ENCODE results near the gene TNFRSF4. TPM values are rescaled to one million over a fixed set of nuclear protein-coding genes. Genes with fewer than 3 reads are reported as not detected.
"Not testable (repeated sequence)": the region's sequence is repeated elsewhere in the genome, so short reads cannot be mapped to it uniquely, and the experiment has no call there.

TNFRSF4 gene
- total RNA-seq, 2 experiments from 2014 or later: 44.1 to 52.8 TPM

DNA sequence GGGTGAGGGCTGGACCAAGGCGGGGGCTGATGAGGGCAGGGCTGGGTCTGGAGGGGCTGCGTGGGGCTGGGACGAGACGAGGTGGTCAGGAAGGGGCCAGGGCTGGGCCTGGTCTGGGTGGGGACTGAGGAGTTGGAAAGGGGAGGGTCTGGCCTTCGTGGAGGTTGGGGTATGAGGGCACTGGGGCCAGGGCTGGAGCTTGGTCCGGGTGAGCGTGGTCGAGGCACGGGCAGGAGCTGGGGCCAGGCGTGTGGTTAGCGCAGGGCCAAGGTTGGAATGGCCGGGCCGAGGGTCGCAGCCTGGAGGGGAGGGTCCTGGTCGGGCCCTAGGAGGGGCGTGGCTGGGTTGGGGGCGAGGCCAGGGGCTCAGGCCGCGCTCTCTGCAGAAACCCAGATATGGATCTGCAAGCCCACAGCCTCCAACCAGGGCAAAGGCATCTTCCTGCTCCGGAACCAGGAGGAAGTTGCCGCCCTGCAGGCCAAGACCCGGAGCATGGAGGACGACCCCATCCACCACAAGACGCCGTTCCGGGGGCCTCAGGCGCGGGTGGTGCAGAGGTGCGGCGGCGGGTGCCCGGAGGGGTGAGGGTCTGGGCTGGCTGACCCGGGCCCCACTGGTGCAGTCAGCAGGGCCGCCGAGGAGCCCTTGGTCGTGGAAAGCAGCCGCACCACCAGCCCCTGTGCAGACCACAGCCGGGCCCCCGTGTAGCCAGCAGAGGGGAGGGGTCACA, 31.3 kb downstream of the TNFRSF4 start:
- Mint-ChIP-seq H3K4me3 (no peak overlapping the region), H3K27ac (no peak overlapping the region), H3K4me1 (peaks cover 5% of the 10 kb centered on the region), H3K36me3 (ENCODE audit: low read depth) (no peaks in the 10 kb centered on the region), H3K9me3 (no peaks in the 10 kb centered on the region), H3K27me3 (peaks cover 5% of the 10 kb centered on the region)
- no peak for DNase-seq
- ChIA-PET POLR2A (no interaction called here), CTCF (interaction anchor here (1.1 kb wide), 1 partner anchor 28 kb away, joined by 3 read pairs; no protein-coding TSS in a partner anchor)

GRCh38 chr1:1181938-1182410, 32.0 kb downstream of the TNFRSF4 start:
- ChIA-PET POLR2A (no interaction called here), CTCF (interaction anchor here (1.1 kb wide), 1 partner anchor 9 kb away, joined by 4 read pairs; no protein-coding TSS in a partner anchor)
- peaks cover 6% of the 10 kb centered on the region for H3K27me3 Mint-ChIP-seq
- H3K9me3 Mint-ChIP-seq: no peaks in the 10 kb centered on the region
- no peak overlapping the region for H3K4me3 Mint-ChIP-seq
- DNase-seq: no peak
- peaks cover 5% of the 10 kb centered on the region for H3K4me1 Mint-ChIP-seq
- H3K27ac Mint-ChIP-seq: no peak overlapping the region
- no peaks in the 10 kb centered on the region for H3K36me3 Mint-ChIP-seq (ENCODE audit: low read depth)

- peak overlapping the region; percentile 69 for H3K27ac Mint-ChIP-seq
- no peaks in the 10 kb centered on the region for H3K36me3 Mint-ChIP-seq (ENCODE audit: low read depth)
- DNase-seq: no peak
- H3K4me3 Mint-ChIP-seq: no peak overlapping the region
- H3K27me3 Mint-ChIP-seq: peaks cover 10% of the 10 kb centered on the region
- POLR2A ChIA-PET: no interaction called here
- no peaks in the 10 kb centered on the region for H3K9me3 Mint-ChIP-seq
- H3K4me1 Mint-ChIP-seq: peaks cover 6% of the 10 kb centered on the region
- CTCF ChIA-PET: interaction anchor here (1.1 kb wide), 1 partner anchor 10 kb away, joined by 4 read pairs; no protein-coding TSS in a partner anchor
Measured at GRCh38 chr1:1181129-1181937, 32.6 kb downstream of the TNFRSF4 start.

DNA sequence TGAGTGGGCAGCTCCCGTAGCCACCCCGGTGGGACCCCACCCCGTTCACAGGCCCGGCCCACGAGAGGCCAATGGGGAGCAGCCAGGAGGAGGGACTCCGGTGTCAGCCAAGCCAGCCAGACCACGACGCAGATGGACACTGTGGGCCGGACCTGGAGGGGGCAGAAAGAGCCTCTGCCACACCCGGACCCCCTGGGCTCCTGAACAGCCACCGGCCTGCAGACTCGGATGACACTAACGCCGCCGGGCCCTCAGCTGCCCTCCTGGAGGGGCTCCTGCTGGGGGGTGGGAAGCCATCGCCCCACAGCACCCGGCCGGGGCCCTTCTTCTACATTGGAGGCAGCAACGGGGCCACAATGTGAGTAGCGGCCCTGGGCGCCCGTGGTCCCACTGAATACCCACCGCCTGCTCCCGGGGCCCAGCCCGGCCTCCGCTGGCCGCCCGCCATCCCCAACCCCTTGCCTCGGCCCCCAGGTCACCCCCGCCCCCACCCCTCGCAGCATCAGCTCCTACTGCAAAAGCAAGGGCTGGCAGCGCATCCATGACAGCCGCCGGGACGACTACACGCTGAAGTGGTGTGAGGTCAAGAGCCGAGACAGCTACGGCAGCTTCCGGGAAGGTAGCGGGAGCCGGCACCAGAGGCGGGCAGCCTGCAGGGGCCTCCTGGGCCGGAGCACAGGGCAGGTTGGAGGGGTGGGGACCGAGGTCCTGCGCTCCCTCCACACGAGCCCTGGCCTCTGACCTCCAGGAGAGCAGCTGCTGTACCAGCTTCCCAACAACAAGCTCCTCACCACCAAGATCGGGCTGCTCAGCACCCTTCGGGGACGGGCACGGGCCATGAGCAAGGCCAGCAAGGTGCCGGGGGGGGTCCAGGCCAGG, 33.7 kb downstream of the TNFRSF4 start:
- H3K27me3 Mint-ChIP-seq: peaks cover 10% of the 10 kb centered on the region
- no peaks in the 10 kb centered on the region for H3K36me3 Mint-ChIP-seq (ENCODE audit: low read depth)
- POLR2A ChIA-PET: no interaction called here
- H3K27ac Mint-ChIP-seq: no peak overlapping the region
- H3K4me3 Mint-ChIP-seq: no peak overlapping the region
- no peaks in the 10 kb centered on the region for H3K9me3 Mint-ChIP-seq
- no peak for DNase-seq
- H3K4me1 Mint-ChIP-seq: peaks cover 15% of the 10 kb centered on the region
- CTCF ChIA-PET: interaction anchor here (1.1 kb wide), 1 partner anchor 9 kb away, joined by 3 read pairs; no protein-coding TSS in a partner anchor

- Mint-ChIP-seq H3K27ac (no peak overlapping the region), H3K9me3 (no peaks in the 10 kb centered on the region), H3K4me1 (peaks cover 19% of the 10 kb centered on the region), H3K27me3 (peaks cover 10% of the 10 kb centered on the region), H3K36me3 (ENCODE audit: low read depth) (no peaks in the 10 kb centered on the region), H3K4me3 (no peak overlapping the region)
- ChIA-PET CTCF (interaction anchor here (1.1 kb wide), 1 partner anchor 8 kb away, joined by 3 read pairs; no protein-coding TSS in a partner anchor), POLR2A (no interaction called here)
- DNase-seq: no peak
Measured at GRCh38 chr1:1179346-1179982, 34.5 kb downstream of the TNFRSF4 start.

DNA sequence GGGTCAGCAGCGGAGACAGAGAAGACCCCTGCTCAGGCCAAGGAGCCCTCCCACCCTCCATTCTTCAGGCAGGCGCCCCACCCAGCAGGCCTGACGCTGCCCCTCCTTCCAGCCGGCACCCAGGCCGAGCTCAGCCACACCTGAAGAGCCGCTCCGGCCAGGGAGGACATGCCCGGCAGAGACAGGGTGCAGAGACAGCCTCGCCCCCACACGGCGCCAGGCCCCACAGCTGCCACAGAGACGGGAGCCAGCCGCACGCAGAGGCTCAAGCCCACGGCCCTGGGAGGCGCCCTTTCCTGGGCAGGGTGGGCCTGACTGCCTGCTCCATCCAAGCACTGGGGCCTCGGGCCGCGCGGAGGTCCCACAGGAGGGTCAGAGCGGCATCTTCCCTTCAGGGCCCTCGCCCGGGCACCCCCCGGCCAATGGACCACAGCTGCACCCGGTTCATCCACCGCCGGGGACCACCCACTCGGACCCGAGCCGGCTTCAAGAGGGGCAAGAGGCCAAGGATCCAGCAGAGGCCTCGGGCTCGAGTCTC, 35.1 kb downstream of the TNFRSF4 start:
- H3K4me3 Mint-ChIP-seq: no peak overlapping the region
- H3K27me3 Mint-ChIP-seq: peaks cover 10% of the 10 kb centered on the region
- CTCF ChIA-PET: no interaction called here
- H3K9me3 Mint-ChIP-seq: no peaks in the 10 kb centered on the region
- DNase-seq: no peak
- POLR2A ChIA-PET: no interaction called here
- H3K27ac Mint-ChIP-seq: no peak overlapping the region
- peaks cover 23% of the 10 kb centered on the region for H3K4me1 Mint-ChIP-seq
- H3K36me3 Mint-ChIP-seq (ENCODE audit: low read depth): no peaks in the 10 kb centered on the region

GRCh38 chr1:1177452-1178206, 36.3 kb downstream of the TNFRSF4 start:
- CTCF ChIA-PET: interaction anchor here (0.8 kb wide), 1 partner anchor 47 kb away, joined by 3 read pairs; no protein-coding TSS in a partner anchor
- no peaks in the 10 kb centered on the region for H3K9me3 Mint-ChIP-seq
- no peak overlapping the region for H3K4me3 Mint-ChIP-seq

DNA sequence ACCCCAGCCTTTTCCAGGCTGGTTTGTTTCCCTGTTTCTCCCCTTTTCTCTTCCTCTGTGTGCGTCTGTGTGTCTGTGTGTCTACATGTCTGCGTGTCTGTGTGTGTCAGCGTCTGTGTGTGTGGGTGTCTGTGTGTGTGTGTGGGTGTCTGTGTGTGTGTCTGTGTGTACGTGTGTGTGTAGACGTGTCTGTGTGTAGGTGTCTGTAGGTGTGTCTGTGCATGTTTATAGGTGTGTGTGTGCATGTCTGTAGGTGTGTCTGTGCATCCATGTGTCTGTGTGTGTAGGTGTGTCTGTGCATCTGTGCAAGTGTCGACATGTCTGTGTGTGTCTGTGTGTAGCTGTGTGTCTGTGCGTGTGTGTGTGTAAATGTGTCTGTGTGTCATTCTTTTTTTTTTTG, 37.0 kb downstream of the TNFRSF4 start:
- H3K4me3 Mint-ChIP-seq: no peak overlapping the region
- no peak overlapping the region for H3K27ac Mint-ChIP-seq
- H3K36me3 Mint-ChIP-seq (ENCODE audit: low read depth): no peaks in the 10 kb centered on the region
- ChIA-PET POLR2A (no interaction called here), CTCF (interaction anchor here (0.6 to 0.8 kb wide), 2 partner anchors 47 to 454 kb away, joined by 3 read pairs; no protein-coding TSS in a partner anchor)
- H3K27me3 Mint-ChIP-seq: peaks cover 15% of the 10 kb centered on the region
- no peak for DNase-seq
- peaks cover 31% of the 10 kb centered on the region for H3K4me1 Mint-ChIP-seq
- no peaks in the 10 kb centered on the region for H3K9me3 Mint-ChIP-seq

More at GRCh38 chr1:1177452-1178206, 36.3 kb downstream of the TNFRSF4 start:
- peaks cover 28% of the 10 kb centered on the region for H3K4me1 Mint-ChIP-seq
- no peak for DNase-seq
- H3K27me3 Mint-ChIP-seq: peaks cover 10% of the 10 kb centered on the region
- POLR2A ChIA-PET: no interaction called here
- H3K36me3 Mint-ChIP-seq (ENCODE audit: low read depth): no peaks in the 10 kb centered on the region
- no peak overlapping the region for H3K27ac Mint-ChIP-seq

- DNase-seq; POLR2A ChIA-PET; H3K36me3 Mint-ChIP-seq (ENCODE audit: low read depth); CTCF ChIA-PET; H3K4me3 Mint-ChIP-seq; H3K9me3 Mint-ChIP-seq; H3K27ac Mint-ChIP-seq: not testable (repeated sequence)
- peaks cover 32% of the 10 kb centered on the region for H3K4me1 Mint-ChIP-seq
- peaks cover 13% of the 10 kb centered on the region for H3K27me3 Mint-ChIP-seq
Measured at GRCh38 chr1:1176063-1176761, 37.7 kb downstream of the TNFRSF4 start.

DNA sequence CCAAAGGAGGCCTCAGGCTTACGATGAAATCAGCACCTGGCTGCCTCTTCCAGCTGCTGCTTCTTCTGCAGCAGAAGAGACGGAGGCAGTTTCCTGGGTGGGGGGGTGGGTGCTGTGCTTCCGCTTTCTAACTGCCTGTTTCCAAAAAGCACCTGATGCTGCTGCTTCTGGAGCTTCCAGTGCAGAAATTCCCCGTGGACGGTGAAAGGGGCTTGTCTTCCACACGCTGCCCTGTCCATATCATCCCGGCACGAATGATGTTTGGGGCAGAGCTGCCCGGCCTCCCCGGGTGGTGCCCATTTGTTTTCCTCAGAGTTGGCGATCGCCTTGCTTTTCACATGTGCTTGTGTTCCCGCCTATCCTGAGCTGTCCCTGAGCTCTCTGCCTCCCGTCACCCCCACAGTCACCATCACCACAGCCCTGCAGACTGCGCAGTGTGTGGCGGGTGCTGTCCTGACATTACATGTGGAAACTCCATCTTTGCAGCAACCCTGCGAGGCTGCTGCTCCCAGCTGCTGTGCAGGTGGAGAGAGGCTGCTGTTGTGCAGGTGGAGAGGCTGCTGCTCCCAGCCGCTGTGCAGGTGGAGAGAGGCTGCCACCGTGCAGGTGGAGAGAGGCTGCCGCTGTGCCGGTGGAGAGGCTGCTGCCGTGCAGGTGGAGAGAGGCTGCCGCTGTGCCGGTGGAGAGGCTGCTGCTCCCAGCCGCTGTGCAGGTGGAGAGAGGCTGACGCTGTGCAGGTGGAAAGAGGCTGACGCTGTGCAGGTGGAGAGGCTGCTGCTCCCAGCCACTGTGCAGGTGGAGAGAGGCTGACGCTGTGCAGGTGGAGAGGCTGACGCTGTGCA, 38.5 kb downstream of the TNFRSF4 start:
- no peaks in the 10 kb centered on the region for H3K9me3 Mint-ChIP-seq
- no peak overlapping the region for H3K4me3 Mint-ChIP-seq
- no peaks in the 10 kb centered on the region for H3K36me3 Mint-ChIP-seq (ENCODE audit: low read depth)
- H3K27ac Mint-ChIP-seq: no peak overlapping the region
- H3K4me1 Mint-ChIP-seq: peaks cover 32% of the 10 kb centered on the region
- POLR2A ChIA-PET: no interaction called here
- no peak for DNase-seq
- CTCF ChIA-PET: interaction anchor here (0.6 kb wide), 1 partner anchor 167 kb away, joined by 3 read pairs; no protein-coding TSS in a partner anchor
- peaks cover 10% of the 10 kb centered on the region for H3K27me3 Mint-ChIP-seq
